ENCODE data around the gene ATAD1.
"Not testable (repeated sequence)": the region's sequence is repeated elsewhere in the genome, so short reads cannot be mapped to it uniquely, and the experiment has no call there.

ATAD1 gene

DNA sequence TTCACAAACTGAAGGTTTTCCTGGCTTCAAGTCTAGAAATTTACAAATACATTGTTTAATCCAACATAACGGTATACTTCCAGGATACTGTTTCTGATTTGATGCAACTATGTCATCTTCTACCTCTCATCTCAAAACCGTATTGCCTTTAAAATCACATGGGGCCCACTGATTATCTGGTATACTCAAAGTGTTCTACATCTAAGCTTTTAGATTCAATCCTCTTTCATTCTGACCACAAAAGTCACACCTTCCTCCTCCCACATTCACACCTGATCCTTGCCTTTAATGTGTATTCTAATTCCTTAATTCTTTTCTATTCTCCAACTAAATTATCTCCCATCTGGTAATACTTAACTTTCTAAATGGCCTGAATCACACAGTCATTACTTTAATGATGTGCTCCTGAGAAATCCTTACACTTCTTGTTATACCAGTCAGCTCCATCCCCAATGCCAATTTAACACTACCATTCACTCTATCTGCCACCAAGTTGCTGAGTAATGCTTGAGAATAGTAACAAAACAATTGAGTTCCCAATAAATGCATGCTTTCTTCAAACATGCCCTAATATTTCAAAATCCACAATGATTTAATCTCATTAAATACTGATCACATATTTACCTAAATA is 13.0 kb downstream of the ATAD1 start:
- no peak overlapping the region for H3K9ac ChIP-seq (ENCODE audit: low read length)
- H3K4me1 ChIP-seq (ENCODE audit: insufficient read depth, low read length, severe bottlenecking), result no peaks in the 10 kb centered on the region
- H3K9me2 ChIP-seq (ENCODE audit: low read depth, low read length), result no peaks in the 10 kb centered on the region
- H3K4me3 ChIP-seq (ENCODE audit: low read depth, low read length, poor library complexity, severe bottlenecking), result no peak overlapping the region
- H3K4me2 ChIP-seq (ENCODE audit: low read length), result no peak overlapping the region
- peaks cover 91% of the 10 kb centered on the region for H3K36me3 ChIP-seq (ENCODE audit: insufficient read depth, low read length)
- TF ChIP-seq, protein P1, sequence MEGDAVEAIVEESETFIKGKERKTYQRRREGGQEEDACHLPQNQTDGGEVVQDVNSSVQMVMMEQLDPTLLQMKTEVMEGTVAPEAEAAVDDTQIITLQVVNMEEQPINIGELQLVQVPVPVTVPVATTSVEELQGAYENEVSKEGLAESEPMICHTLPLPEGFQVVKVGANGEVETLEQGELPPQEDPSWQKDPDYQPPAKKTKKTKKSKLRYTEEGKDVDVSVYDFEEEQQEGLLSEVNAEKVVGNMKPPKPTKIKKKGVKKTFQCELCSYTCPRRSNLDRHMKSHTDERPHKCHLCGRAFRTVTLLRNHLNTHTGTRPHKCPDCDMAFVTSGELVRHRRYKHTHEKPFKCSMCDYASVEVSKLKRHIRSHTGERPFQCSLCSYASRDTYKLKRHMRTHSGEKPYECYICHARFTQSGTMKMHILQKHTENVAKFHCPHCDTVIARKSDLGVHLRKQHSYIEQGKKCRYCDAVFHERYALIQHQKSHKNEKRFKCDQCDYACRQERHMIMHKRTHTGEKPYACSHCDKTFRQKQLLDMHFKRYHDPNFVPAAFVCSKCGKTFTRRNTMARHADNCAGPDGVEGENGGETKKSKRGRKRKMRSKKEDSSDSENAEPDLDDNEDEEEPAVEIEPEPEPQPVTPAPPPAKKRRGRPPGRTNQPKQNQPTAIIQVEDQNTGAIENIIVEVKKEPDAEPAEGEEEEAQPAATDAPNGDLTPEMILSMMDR (IDR thresholded peaks at IDR 0.05; ENCODE audit: low read length), result no peak
- no peak for TF ChIP-seq EZH2 (IDR thresholded peaks at IDR 0.05; ENCODE audit: borderline replicate concordance, low read length)
- no peaks in the 10 kb centered on the region for H4K20me1 ChIP-seq (ENCODE audit: insufficient read depth, low read length)
- peaks cover 23% of the 10 kb centered on the region for H3K9me3 ChIP-seq (ENCODE audit: low read length)
- no peaks in the 10 kb centered on the region; the same call in 1 of the 2 replicates for H3K79me2 ChIP-seq (ENCODE audit: insufficient read depth, low read length)
- no peaks in the 10 kb centered on the region for H3K27me3 ChIP-seq (ENCODE audit: insufficient read depth, low read length)
- H3F3A ChIP-seq (ENCODE audit: insufficient read depth, low read length), result no peaks in the 10 kb centered on the region
- H2AFZ ChIP-seq (ENCODE audit: low read length), result no peak overlapping the region
- H3K27ac ChIP-seq (ENCODE audit: low read depth, low read length, poor library complexity, severe bottlenecking), result no peak overlapping the region

DNA sequence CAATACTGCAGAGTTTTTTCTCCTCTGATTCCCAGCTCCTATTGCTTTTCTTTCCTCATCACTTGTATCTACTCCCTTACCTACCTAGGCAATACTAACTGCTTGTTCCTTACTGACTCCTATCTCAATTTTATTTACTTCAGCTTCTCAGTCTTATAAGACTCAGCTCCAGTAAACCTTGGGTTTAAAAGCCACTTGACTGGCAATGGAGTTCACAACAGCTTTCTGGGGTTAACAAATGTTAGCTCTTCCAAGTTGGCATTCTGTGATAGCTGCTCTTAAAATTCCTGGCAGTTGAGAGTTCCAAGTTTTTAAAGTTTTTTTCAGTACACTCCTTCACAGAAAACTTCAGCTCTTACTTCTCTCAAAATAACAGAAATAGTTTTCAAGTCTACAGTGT is 14.2 kb downstream of the ATAD1 start:
- Histone ChIP-seq H3K79me2 (ENCODE audit: insufficient read depth, low read length) (no peaks in the 10 kb centered on the region; the same call in none of the 2 replicates), H2AFZ (ENCODE audit: low read length) (no peak overlapping the region), H3K36me3 (ENCODE audit: insufficient read depth, low read length) (peaks cover 92% of the 10 kb centered on the region)

DNA sequence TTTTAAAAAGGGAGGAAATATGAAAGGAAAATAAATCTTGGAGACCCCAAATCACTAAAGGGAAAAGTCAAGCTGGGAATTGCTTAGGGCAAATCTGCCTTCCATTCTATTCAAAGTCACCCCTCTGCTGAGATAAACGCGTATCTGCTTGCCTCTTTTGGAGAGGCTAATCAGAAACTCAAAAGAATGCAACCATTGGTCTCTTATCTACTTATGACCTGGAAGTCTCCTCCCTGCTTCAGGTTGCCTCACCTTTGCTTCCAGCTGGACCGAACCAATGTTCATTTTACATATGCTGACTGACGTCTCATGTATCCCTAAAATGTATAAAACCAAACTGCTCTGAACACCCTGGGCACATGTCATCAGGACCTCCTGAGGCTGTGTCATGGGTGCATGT is 14.7 kb downstream of the ATAD1 start:
- H3K4me2 ChIP-seq (ENCODE audit: low read length), result no peak overlapping the region
- peaks cover 90% of the 10 kb centered on the region for H3K36me3 ChIP-seq (ENCODE audit: insufficient read depth, low read length)
- H3F3A ChIP-seq (ENCODE audit: insufficient read depth, low read length), result no peaks in the 10 kb centered on the region
- TF ChIP-seq, protein P1 (IDR thresholded peaks at IDR 0.05; ENCODE audit: low read length), result no peak
- TF ChIP-seq EZH2 (IDR thresholded peaks at IDR 0.05; ENCODE audit: borderline replicate concordance, low read length), result no peak
- no peaks in the 10 kb centered on the region for H4K20me1 ChIP-seq (ENCODE audit: insufficient read depth, low read length)
- H3K27me3 ChIP-seq (ENCODE audit: insufficient read depth, low read length), result no peaks in the 10 kb centered on the region
- peaks cover 23% of the 10 kb centered on the region for H3K9me3 ChIP-seq (ENCODE audit: low read length)
- no peak overlapping the region for H3K9ac ChIP-seq (ENCODE audit: low read length)
- no peak overlapping the region for H3K27ac ChIP-seq (ENCODE audit: low read depth, low read length, poor library complexity, severe bottlenecking)
- H3K4me1 ChIP-seq (ENCODE audit: insufficient read depth, low read length, severe bottlenecking), result peaks cover 2% of the 10 kb centered on the region
- no peaks in the 10 kb centered on the region for H3K9me2 ChIP-seq (ENCODE audit: low read depth, low read length)
- H3K79me2 ChIP-seq (ENCODE audit: insufficient read depth, low read length), result no peaks in the 10 kb centered on the region; the same call in none of the 2 replicates
- no peak overlapping the region for H2AFZ ChIP-seq (ENCODE audit: low read length)
- no peak overlapping the region for H3K4me3 ChIP-seq (ENCODE audit: low read depth, low read length, poor library complexity, severe bottlenecking)

More for the DNA sequence above, 14.2 kb downstream of the ATAD1 start:
- Histone ChIP-seq H3K4me2 (ENCODE audit: low read length) (no peak overlapping the region), H3K9me3 (ENCODE audit: low read length) (peaks cover 23% of the 10 kb centered on the region), H3K4me3 (ENCODE audit: low read depth, low read length, poor library complexity, severe bottlenecking) (no peak overlapping the region), H3K27me3 (ENCODE audit: insufficient read depth, low read length) (no peaks in the 10 kb centered on the region), H3K9me2 (ENCODE audit: low read depth, low read length) (no peaks in the 10 kb centered on the region), H3K9ac (ENCODE audit: low read length) (no peak overlapping the region), H3K27ac (ENCODE audit: low read depth, low read length, poor library complexity, severe bottlenecking) (no peak overlapping the region), H3K4me1 (ENCODE audit: insufficient read depth, low read length, severe bottlenecking) (no peaks in the 10 kb centered on the region), H3F3A (ENCODE audit: insufficient read depth, low read length) (no peaks in the 10 kb centered on the region), H4K20me1 (ENCODE audit: insufficient read depth, low read length) (no peaks in the 10 kb centered on the region)
- no peak for TF ChIP-seq EZH2 (IDR thresholded peaks at IDR 0.05; ENCODE audit: borderline replicate concordance, low read length)
- TF ChIP-seq, protein P1 (IDR thresholded peaks at IDR 0.05; ENCODE audit: low read length), result no peak

DNA sequence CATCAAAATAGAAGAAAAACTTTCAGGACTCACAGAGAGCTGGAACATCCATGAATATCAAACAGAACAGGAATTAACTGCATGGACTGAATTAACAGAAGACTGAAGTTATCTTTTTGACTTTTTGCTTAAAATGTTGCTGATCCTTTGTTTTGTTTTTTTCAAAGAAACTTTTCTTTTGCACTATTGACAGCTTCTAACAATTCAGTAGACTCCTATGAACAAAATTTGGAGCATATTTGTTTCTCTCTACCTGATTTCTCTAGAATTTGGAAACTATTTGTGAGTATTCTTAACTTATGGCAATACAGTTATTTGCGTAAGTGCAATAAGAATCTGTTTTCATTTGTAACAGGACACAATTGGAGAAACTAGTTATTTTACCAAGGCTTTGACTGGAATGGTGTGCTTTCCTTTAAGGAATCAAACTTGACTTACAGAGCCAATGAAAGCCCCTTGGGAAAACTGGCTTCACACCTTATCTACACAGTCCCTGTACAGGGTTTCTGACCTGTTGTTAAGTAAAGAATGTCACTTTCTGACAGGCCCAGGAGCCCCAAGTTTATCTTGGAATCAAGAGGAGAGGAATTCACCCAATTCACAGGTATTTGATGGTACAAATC is 16.1 kb downstream of the ATAD1 start:
- H3K79me2 ChIP-seq (ENCODE audit: insufficient read depth, low read length); H3K4me3 ChIP-seq (ENCODE audit: low read depth, low read length, poor library complexity, severe bottlenecking); H3F3A ChIP-seq (ENCODE audit: insufficient read depth, low read length); H3K4me2 ChIP-seq (ENCODE audit: low read length); H4K20me1 ChIP-seq (ENCODE audit: insufficient read depth, low read length); H2AFZ ChIP-seq (ENCODE audit: low read length); H3K9me2 ChIP-seq (ENCODE audit: low read depth, low read length); H3K27me3 ChIP-seq (ENCODE audit: insufficient read depth, low read length); H3K27ac ChIP-seq (ENCODE audit: low read depth, low read length, poor library complexity, severe bottlenecking); H3K9ac ChIP-seq (ENCODE audit: low read length): not testable (repeated sequence)
- Histone ChIP-seq H3K9me3 (ENCODE audit: low read length) (peaks cover 23% of the 10 kb centered on the region), H3K4me1 (ENCODE audit: insufficient read depth, low read length, severe bottlenecking) (peaks cover 10% of the 10 kb centered on the region), H3K36me3 (ENCODE audit: insufficient read depth, low read length) (peaks cover 90% of the 10 kb centered on the region)

Data from OCI-LY1 (cell line).